ENCODE data around the gene SDK1. TPM values are rescaled to one million over a fixed set of nuclear protein-coding genes. Genes with fewer than 3 reads are reported as not detected.

Gene SDK1
- total and polyA plus RNA-seq, 2 experiments from 2014 or later: not detected

GRCh38 chr7:3321206-3321605 is 20.2 kb downstream of the SDK1 start:
- Histone ChIP-seq H3K27ac (no peak overlapping the region), H3K79me2 (ENCODE audit: insufficient read depth) (no peaks in the 10 kb centered on the region), H2AFZ (no peak overlapping the region), H3K9ac (no peak overlapping the region), H3K27me3 (replicated peaks; ENCODE audit: insufficient read depth) (no peaks in the 10 kb centered on the region), H3K9me3 (ENCODE audit: low read depth) (no peaks in the 10 kb centered on the region), H3K4me2 (ENCODE audit: unreplicated experiment) (no peak overlapping the region), H3K4me1 (ENCODE audit: insufficient read depth) (no peaks in the 10 kb centered on the region), H3F3A (ENCODE audit: insufficient read depth) (no peaks in the 10 kb centered on the region), H3K4me3 (no peak overlapping the region), H3K9me2 (ENCODE audit: insufficient read depth) (no peaks in the 10 kb centered on the region), H4K20me1 (ENCODE audit: insufficient read depth) (no peaks in the 10 kb centered on the region), H3K36me3 (ENCODE audit: low read depth) (no peaks in the 10 kb centered on the region)
- in situ Hi-C loops (cut with MboI): no loop called here
- no peak for TF ChIP-seq EZH2 (IDR thresholded peaks at IDR 0.05; ENCODE audit: insufficient read depth, poor library complexity, severe bottlenecking)
- TF ChIP-seq EZH2phosphoT487 (IDR thresholded peaks at IDR 0.05; ENCODE audit: insufficient read depth, low read depth): no peak
- WGBS, 2 experiments (ENCODE audit: low coverage in 1 of 2, low lambda C conversion rate in 2 of 2, missing lambda C conversion rate in 2 of 2): 20 to 21% methylated on average over 4 of the region's 4 CpGs
- no peak for DNase-seq

- no peaks in the 10 kb centered on the region for H3K27me3 ChIP-seq (replicated peaks; ENCODE audit: insufficient read depth)
- H3K4me2 ChIP-seq (ENCODE audit: unreplicated experiment): no peak overlapping the region
- H3K9ac ChIP-seq: no peak overlapping the region
- no peaks in the 10 kb centered on the region for H3K4me1 ChIP-seq (ENCODE audit: insufficient read depth)
- H3K9me3 ChIP-seq (ENCODE audit: low read depth): no peaks in the 10 kb centered on the region
- H3K79me2 ChIP-seq (ENCODE audit: insufficient read depth): no peaks in the 10 kb centered on the region
- H3F3A ChIP-seq (ENCODE audit: insufficient read depth): no peaks in the 10 kb centered on the region
- in situ Hi-C loops (cut with MboI): no loop called here
- H2AFZ ChIP-seq: no peak overlapping the region
- H4K20me1 ChIP-seq (ENCODE audit: insufficient read depth): no peaks in the 10 kb centered on the region
- H3K36me3 ChIP-seq (ENCODE audit: low read depth): no peaks in the 10 kb centered on the region
- H3K9me2 ChIP-seq (ENCODE audit: insufficient read depth): no peaks in the 10 kb centered on the region
- WGBS, 2 experiments (ENCODE audit: low coverage in 1 of 2, low lambda C conversion rate in 2 of 2, missing lambda C conversion rate in 2 of 2): 59 to 64% methylated on average over 3 of the region's 3 CpGs
- TF ChIP-seq EZH2 (IDR thresholded peaks at IDR 0.05; ENCODE audit: insufficient read depth, poor library complexity, severe bottlenecking) (no peak), EZH2phosphoT487 (IDR thresholded peaks at IDR 0.05; ENCODE audit: insufficient read depth, low read depth) (no peak)
- no peak overlapping the region for H3K4me3 ChIP-seq
- no peak for DNase-seq
- H3K27ac ChIP-seq: no peak overlapping the region
Observed at GRCh38 chr7:3321745-3322144, 20.7 kb downstream of the SDK1 start.

GRCh38 chr7:3326246-3326645 is 25.2 kb downstream of the SDK1 start:
- Histone ChIP-seq H3K9me2 (ENCODE audit: insufficient read depth) (no peaks in the 10 kb centered on the region), H3K4me1 (ENCODE audit: insufficient read depth) (no peaks in the 10 kb centered on the region), H3K79me2 (ENCODE audit: insufficient read depth) (no peaks in the 10 kb centered on the region), H4K20me1 (ENCODE audit: insufficient read depth) (no peaks in the 10 kb centered on the region), H3K9ac (no peak overlapping the region), H3K4me2 (ENCODE audit: unreplicated experiment) (no peak overlapping the region), H3F3A (ENCODE audit: insufficient read depth) (no peaks in the 10 kb centered on the region), H3K4me3 (no peak overlapping the region), H3K27me3 (replicated peaks; ENCODE audit: insufficient read depth) (no peaks in the 10 kb centered on the region), H3K36me3 (ENCODE audit: low read depth) (no peaks in the 10 kb centered on the region), H3K27ac (no peak overlapping the region), H3K9me3 (ENCODE audit: low read depth) (no peaks in the 10 kb centered on the region), H2AFZ (no peak overlapping the region)
- no peak for DNase-seq
- TF ChIP-seq EZH2 (IDR thresholded peaks at IDR 0.05; ENCODE audit: insufficient read depth, poor library complexity, severe bottlenecking): no peak
- no peak for TF ChIP-seq EZH2phosphoT487 (IDR thresholded peaks at IDR 0.05; ENCODE audit: insufficient read depth, low read depth)
- in situ Hi-C loops (cut with MboI): no loop called here
- WGBS, 2 experiments (ENCODE audit: low coverage in 1 of 2, low lambda C conversion rate in 2 of 2, missing lambda C conversion rate in 2 of 2): 51 to 58% methylated on average over 1 of the region's 1 CpG

GRCh38 chr7:3327099-3327498 is 26.0 kb downstream of the SDK1 start:
- Histone ChIP-seq H3K9me3 (ENCODE audit: low read depth) (no peaks in the 10 kb centered on the region), H2AFZ (no peak overlapping the region), H3K9me2 (ENCODE audit: insufficient read depth) (no peaks in the 10 kb centered on the region), H3K27me3 (replicated peaks; ENCODE audit: insufficient read depth) (no peaks in the 10 kb centered on the region), H3K4me3 (no peak overlapping the region), H3K36me3 (ENCODE audit: low read depth) (no peaks in the 10 kb centered on the region), H4K20me1 (ENCODE audit: insufficient read depth) (no peaks in the 10 kb centered on the region), H3K4me1 (ENCODE audit: insufficient read depth) (no peaks in the 10 kb centered on the region), H3F3A (ENCODE audit: insufficient read depth) (no peaks in the 10 kb centered on the region), H3K79me2 (ENCODE audit: insufficient read depth) (no peaks in the 10 kb centered on the region), H3K27ac (no peak overlapping the region), H3K4me2 (ENCODE audit: unreplicated experiment) (no peak overlapping the region), H3K9ac (no peak overlapping the region)
- DNase-seq: no peak
- TF ChIP-seq EZH2phosphoT487 (IDR thresholded peaks at IDR 0.05; ENCODE audit: insufficient read depth, low read depth) (no peak), EZH2 (IDR thresholded peaks at IDR 0.05; ENCODE audit: insufficient read depth, poor library complexity, severe bottlenecking) (no peak)
- in situ Hi-C loops (cut with MboI): no loop called here
- 19 to 47% methylated on average over 2 of the region's 2 CpGs for WGBS, 2 experiments (ENCODE audit: low coverage in 1 of 2, low lambda C conversion rate in 2 of 2, missing lambda C conversion rate in 2 of 2)

GRCh38 chr7:3327655-3328054 is 26.6 kb downstream of the SDK1 start:
- Histone ChIP-seq H3K9ac (no peak overlapping the region), H3K27ac (no peak overlapping the region), H3K4me1 (ENCODE audit: insufficient read depth) (no peaks in the 10 kb centered on the region), H3K9me3 (ENCODE audit: low read depth) (no peaks in the 10 kb centered on the region), H4K20me1 (ENCODE audit: insufficient read depth) (no peaks in the 10 kb centered on the region), H3K9me2 (ENCODE audit: insufficient read depth) (no peaks in the 10 kb centered on the region), H2AFZ (no peak overlapping the region), H3K36me3 (ENCODE audit: low read depth) (no peaks in the 10 kb centered on the region), H3K4me3 (no peak overlapping the region), H3K4me2 (ENCODE audit: unreplicated experiment) (no peak overlapping the region), H3F3A (ENCODE audit: insufficient read depth) (no peaks in the 10 kb centered on the region), H3K79me2 (ENCODE audit: insufficient read depth) (no peaks in the 10 kb centered on the region), H3K27me3 (replicated peaks; ENCODE audit: insufficient read depth) (no peaks in the 10 kb centered on the region)
- TF ChIP-seq EZH2 (IDR thresholded peaks at IDR 0.05; ENCODE audit: insufficient read depth, poor library complexity, severe bottlenecking) (no peak), EZH2phosphoT487 (IDR thresholded peaks at IDR 0.05; ENCODE audit: insufficient read depth, low read depth) (no peak)
- in situ Hi-C loops (cut with MboI): no loop called here
- WGBS, 2 experiments (ENCODE audit: low coverage in 1 of 2, low lambda C conversion rate in 2 of 2, missing lambda C conversion rate in 2 of 2): 62 to 64% methylated on average over 5 of the region's 5 CpGs
- no peak for DNase-seq

All from GM23248 (cell line).